GM18951 (cell line): ENCODE measurements around the gene P2RY11.

ENCODE experiments used
- POLR2A ChIP-seq: IDR thresholded peaks from 4 replicates; pipeline ENCODE4 v1.6.1; 2011; ENCODE audit warnings: mild to moderate bottlenecking; ENCODE audit not compliant: insufficient read length, insufficient read depth; ENCODE audit errors: extremely low read depth
- in situ Hi-C: fragments of 300-500 bp; cut with MboI; formaldehyde crosslinking; loops from one replicate; pipeline ENCODE4 v1.12.0; 2022; ENCODE audit warnings: low sequenced_read_pairs, mixed read lengths, inconsistent platforms; ENCODE audit not compliant: unreplicated experiment

P2RY11 gene

GRCh38 chr19:10145031-10145430, 33.5 kb downstream of the P2RY11 start:
- in situ Hi-C loops, result no loop called here
- no peak for TF ChIP-seq POLR2A

- no peak for TF ChIP-seq POLR2A
- in situ Hi-C loops, result no loop called here
These were observed 34.6 kb downstream of the P2RY11 start for GRCh38 chr19:10146142-10146541.

GRCh38 chr19:10149427-10149826, 37.9 kb downstream of the P2RY11 start:
- in situ Hi-C loops, result no loop called here

GRCh38 chr19:10151521-10151920, 40.0 kb downstream of the P2RY11 start:
- TF ChIP-seq POLR2A, result no peak
- in situ Hi-C loops, result no loop called here

More at GRCh38 chr19:10149427-10149826, 37.9 kb downstream of the P2RY11 start:
- no peak for TF ChIP-seq POLR2A

GRCh38 chr19:10152100-10152499, 40.6 kb downstream of the P2RY11 start:
- TF ChIP-seq POLR2A, result no peak
- in situ Hi-C loops, result no loop called here

- in situ Hi-C loops, result no loop called here
- no peak for TF ChIP-seq POLR2A
These were observed 44.3 kb downstream of the P2RY11 start for GRCh38 chr19:10155839-10156238.

GRCh38 chr19:10158071-10158470, 46.6 kb downstream of the P2RY11 start:
- TF ChIP-seq POLR2A, result no peak
- in situ Hi-C loops, result no loop called here

GRCh38 chr19:10158485-10158884, 47.0 kb downstream of the P2RY11 start:
- in situ Hi-C loops, result no loop called here
- no peak for TF ChIP-seq POLR2A

GRCh38 chr19:10159610-10160009, 48.1 kb downstream of the P2RY11 start:
- in situ Hi-C loops, result no loop called here
- TF ChIP-seq POLR2A, result no peak

GRCh38 chr19:10163536-10163935, 52.0 kb downstream of the P2RY11 start:
- in situ Hi-C loops, result no loop called here
- TF ChIP-seq POLR2A, result no peak
